Stromal cell of bone marrow (primary cell): ENCODE data around the gene MECP2.

Experiments
- DNase-seq: peaks from one replicate; pipeline ENCODE4 v3.0.0-alpha.2; 2012; ENCODE audit warnings: low read depth

The MECP2 gene

GRCh38 chrX:154033848-154034247 is 63.7 kb downstream of the MECP2 start:
- no peak for DNase-seq

- no peak for DNase-seq
Observed at GRCh38 chrX:154032653-154033052, 64.9 kb downstream of the MECP2 start.

- DNase-seq = no peak
Observed at GRCh38 chrX:154032160-154032559, 65.4 kb downstream of the MECP2 start.

- no peak for DNase-seq
Observed at GRCh38 chrX:154030715-154031305, 66.7 kb downstream of the MECP2 start.

- DNase-seq = no peak
Observed at GRCh38 chrX:154030266-154030665, 67.3 kb downstream of the MECP2 start.

- DNase-seq = no peak
Observed at GRCh38 chrX:154029439-154029838, 68.1 kb downstream of the MECP2 start.

GRCh38 chrX:154028502-154029184 is 68.9 kb downstream of the MECP2 start:
- DNase-seq = no peak

GRCh38 chrX:154027986-154028385 is 69.5 kb downstream of the MECP2 start:
- DNase-seq = no peak

- no peak for DNase-seq
Observed at GRCh38 chrX:154027022-154027402, 70.5 kb downstream of the MECP2 start.

- DNase-seq = no peak
Observed at GRCh38 chrX:154026136-154027021, 71.1 kb downstream of the MECP2 start.

- DNase-seq = no peak
Observed at GRCh38 chrX:154025230-154025629, 72.3 kb downstream of the MECP2 start.

- no peak for DNase-seq
Observed at GRCh38 chrX:154024271-154024670, 73.2 kb downstream of the MECP2 start.

- no peak for DNase-seq
Observed at GRCh38 chrX:154023276-154024000, 74.1 kb downstream of the MECP2 start.

- DNase-seq = no peak
Observed at GRCh38 chrX:154022108-154022507, 75.4 kb downstream of the MECP2 start.

- no peak for DNase-seq
Observed at GRCh38 chrX:154021131-154021611, 76.3 kb downstream of the MECP2 start.

- no peak for DNase-seq
Observed at GRCh38 chrX:154020536-154021115, 76.9 kb downstream of the MECP2 start.

GRCh38 chrX:154019633-154020528 is 77.6 kb downstream of the MECP2 start, which contains the start of gene IRAK1:
Gene IRAK1 (minus strand): TSS chrX:154019902. CDS start chrX:154019812, 90 bp downstream.
- peak; percentile 33 for DNase-seq

GRCh38 chrX:154019061-154019621 is 78.4 kb downstream of the MECP2 start:
- DNase-seq = no peak

GRCh38 chrX:154018518-154019060 is 78.9 kb downstream of the MECP2 start:
- no peak for DNase-seq
